Astrocyte of the spinal cord (primary cell): ENCODE data around the gene MYL11.

ENCODE experiments used
- DNase-seq: peaks from one replicate; pipeline ENCODE4 v3.0.0; 2011; ENCODE audit warnings: low read depth, low spot score
- H3K4me3 ChIP-seq: 2 replicates; pipeline ENCODE4 v1.5.1; 2011; ENCODE audit warnings: low read depth, mild to moderate bottlenecking, low read length, moderate library complexity
- CTCF ChIP-seq: IDR thresholded peaks from 2 replicates; pipeline ENCODE4 v1.5.1; 2012; ENCODE audit warnings: low read depth, mild to moderate bottlenecking, low read length, inconsistent platforms
- in situ Hi-C: cut with HindIII; loops from 2 replicates; pipeline ENCODE4 v1.10.0; 2017; ENCODE audit warnings: low sequenced_read_pairs

MYL11 gene

GRCh38 chr16:30351586-30352419 is 22.8 kb upstream of the MYL11 start:
- TF ChIP-seq CTCF, result no peak
- in situ Hi-C loops, result no loop called here
- H3K4me3 ChIP-seq, result no peak overlapping the region
- DNase-seq, result peak; percentile 93

- DNase-seq, result no peak
- H3K4me3 ChIP-seq, result no peak overlapping the region
- in situ Hi-C loops, result no loop called here
- TF ChIP-seq CTCF, result peak; percentile 27
These were observed 21.9 kb upstream of the MYL11 start for GRCh38 chr16:30352488-30353401.

GRCh38 chr16:30353438-30354129 is 21.0 kb upstream of the MYL11 start:
- in situ Hi-C loops, result no loop called here
- no peak for DNase-seq
- no peak for TF ChIP-seq CTCF
- no peak overlapping the region for H3K4me3 ChIP-seq

- TF ChIP-seq CTCF, result no peak
- in situ Hi-C loops, result no loop called here
- DNase-seq, result no peak
- H3K4me3 ChIP-seq, result peak overlapping the region; percentile 95
These were observed 20.0 kb upstream of the MYL11 start for GRCh38 chr16:30354423-30355143.

GRCh38 chr16:30355144-30355953 is 19.3 kb upstream of the MYL11 start, which contains the start of gene CD2BP2:
Gene CD2BP2, minus strand, starts transcription at chr16:30355308. Its CDS starts 627 bp downstream, at chr16:30354681.
- DNase-seq, result peak; percentile 100
- peak within 1 kb of the TSS; percentile 95 for H3K4me3 ChIP-seq
- peak; percentile 2 for TF ChIP-seq CTCF
- in situ Hi-C loops, result no loop called here
